GM18520 (cell line): ENCODE data around the gene SERINC1.

ENCODE experiments used
- ATAC-seq: cut with Tn5 transposase; IDR thresholded peaks from one replicate; pipeline ENCODE4 v1.9.1; 2021; ENCODE audit not compliant: unreplicated experiment

The SERINC1 gene

DNA sequence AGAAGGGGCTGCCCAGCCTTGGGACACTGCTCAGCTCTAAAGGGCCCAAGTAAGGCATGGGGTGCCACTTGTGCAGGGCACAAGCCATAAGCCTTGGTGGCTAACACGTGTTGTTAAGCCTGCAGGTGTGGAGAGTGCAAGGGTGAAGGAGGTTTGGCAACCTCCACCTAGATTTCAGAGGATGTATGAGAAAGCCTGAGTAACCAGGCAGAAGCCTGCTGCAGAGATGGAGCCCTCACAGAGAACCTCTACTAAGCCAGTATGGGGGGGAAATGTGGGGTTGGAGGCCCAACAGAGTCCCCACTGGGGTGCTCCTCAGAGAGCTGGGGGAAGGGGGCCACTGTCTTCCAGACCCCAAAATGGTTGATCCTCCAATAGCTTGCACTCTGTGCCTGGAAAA is 32.6 kb downstream of the SERINC1 start:
- ATAC-seq: no peak

DNA sequence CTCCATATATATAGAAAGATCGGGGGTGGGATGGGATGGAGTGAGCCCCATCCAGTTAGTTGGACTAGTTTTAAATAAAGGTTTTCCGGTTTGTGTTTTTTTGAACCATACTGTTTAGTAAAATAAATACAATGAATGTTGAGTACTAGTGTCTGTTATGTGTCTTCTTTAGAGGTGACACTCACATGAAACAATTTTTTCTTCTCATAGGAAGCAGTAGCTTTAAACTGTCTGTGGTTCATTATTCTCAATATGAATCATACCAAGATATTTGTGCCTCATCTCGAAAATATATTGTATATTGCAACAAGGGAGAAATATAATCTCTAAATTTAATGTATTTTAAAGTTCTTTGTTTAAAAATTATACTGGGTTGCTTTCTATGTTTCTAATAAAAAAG is 38.8 kb downstream of the SERINC1 start:
- no peak for ATAC-seq

DNA sequence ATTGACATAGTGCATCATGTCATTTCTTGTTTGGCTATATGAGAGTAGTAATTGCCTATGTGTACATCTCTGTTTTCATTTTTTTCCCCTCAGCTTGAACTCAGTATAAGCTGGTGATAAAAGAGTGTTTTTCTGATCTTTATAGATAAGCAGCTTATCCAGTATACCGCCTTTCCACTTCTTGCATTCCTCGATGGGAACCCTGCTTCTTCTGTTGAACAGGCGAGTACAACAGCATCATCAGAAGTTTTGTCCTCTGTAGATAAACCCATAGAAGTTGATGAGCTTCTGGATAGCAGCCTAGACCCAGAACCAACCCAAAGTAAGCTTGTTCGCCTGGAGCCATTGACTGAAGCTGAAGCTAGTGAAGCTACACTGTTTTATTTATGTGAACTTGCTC is 39.8 kb downstream of the SERINC1 start:
- ATAC-seq: no peak

DNA sequence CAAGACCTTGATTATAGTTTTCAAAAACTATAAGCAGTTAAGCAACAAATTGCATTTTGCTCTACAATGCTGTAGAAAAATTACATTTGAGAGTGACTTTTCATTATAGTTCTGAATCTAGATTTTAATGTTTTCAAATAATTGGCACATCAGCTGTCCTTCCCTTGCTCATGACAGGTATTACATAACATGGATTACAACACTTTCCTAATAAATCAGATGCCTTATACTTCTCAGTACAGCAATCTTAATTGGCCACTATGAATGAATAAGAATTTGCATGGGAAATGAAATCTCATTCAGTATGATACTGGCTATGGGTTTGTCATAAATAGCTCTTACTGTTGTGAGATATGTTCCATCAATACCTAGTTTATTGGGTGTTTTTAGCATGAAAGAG is 42.3 kb downstream of the SERINC1 start:
- ATAC-seq: no peak

DNA sequence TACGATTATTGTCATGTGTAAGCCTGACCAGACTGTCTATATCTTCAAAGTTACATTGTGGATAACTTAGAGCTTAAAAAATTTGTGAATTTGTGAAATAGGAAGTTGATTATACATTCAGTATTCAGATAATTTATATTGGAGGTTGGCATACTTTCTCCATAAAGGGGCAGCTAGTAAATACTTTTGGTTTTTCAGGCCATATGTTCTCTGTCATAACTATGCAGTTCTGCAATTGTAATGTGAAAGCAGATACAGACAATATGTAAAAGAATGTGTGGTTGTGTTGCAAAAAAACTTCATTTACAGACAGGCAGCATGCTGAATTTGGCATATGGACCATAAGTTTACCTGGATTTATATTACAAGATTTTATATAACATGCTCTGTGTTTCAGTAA is 42.8 kb downstream of the SERINC1 start:
- ATAC-seq: no peak

DNA sequence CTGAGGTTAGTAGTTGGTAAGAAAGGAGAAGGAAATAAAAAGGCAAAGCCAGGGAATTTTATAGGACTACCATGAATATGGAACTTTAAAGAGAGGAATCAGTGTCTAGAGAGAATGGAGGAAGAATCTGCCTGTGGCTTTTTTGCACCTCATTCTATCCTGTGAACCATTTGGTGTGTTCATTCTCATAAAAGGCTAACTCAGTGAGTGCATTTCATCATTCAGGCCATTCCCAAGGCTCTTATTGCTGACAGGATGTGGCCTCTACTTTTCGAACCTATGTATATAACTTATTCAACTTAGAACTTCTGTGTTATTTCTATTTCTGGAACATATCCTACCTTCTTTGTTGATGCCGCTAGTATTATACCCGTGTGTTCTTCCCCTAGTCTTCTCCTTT is 45.0 kb downstream of the SERINC1 start:
- ATAC-seq: no peak

DNA sequence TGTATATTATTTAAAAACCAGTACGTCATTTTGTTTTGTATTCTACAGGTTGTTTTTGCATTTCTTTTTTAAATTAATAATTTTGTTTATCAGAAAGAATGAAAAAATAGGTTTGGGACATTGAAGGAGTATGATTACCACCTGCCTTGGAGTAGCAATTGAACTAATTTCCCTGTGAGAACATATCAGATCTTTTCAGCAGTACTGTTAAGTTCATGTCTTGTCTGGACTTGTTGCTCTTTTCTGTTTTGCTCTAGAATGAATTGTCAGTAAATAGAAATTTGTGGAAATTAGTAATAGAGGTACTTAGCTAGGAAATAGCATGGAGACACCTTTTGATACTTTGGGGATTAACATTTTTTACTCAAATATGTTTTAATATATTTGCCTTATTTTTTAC is 47.9 kb downstream of the SERINC1 start:
- ATAC-seq: no peak

DNA sequence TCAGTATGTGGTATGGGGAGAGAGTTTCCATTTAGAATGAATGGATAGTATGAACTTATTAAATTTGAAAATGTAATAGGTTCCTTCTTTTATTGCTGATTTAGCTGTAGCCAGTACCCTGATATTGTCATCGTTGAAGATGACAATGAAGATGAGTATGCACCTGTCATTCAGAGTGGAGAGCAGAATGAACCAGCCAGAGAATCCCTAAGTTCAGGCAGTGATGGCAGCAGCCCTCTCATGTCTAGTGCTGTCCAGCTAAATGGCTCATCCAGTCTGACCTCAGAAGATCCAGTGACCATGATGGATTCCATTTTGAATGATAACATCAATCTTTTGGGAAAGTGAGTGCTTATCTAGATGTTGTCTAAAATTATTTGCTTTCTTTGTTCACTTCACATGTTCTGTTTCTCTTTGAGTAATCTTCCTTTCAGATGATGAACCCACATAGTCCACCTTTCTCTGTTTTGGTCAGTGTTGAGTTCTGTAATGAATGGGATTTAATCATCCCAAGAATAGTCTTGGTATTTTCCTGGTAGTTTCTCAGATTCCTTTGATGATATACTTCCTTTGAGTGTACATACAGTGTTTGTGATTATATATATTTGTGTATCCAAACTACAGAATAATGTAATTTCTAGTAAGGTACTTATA is 48.9 kb downstream of the SERINC1 start:
- ATAC-seq: peak; percentile 92

DNA sequence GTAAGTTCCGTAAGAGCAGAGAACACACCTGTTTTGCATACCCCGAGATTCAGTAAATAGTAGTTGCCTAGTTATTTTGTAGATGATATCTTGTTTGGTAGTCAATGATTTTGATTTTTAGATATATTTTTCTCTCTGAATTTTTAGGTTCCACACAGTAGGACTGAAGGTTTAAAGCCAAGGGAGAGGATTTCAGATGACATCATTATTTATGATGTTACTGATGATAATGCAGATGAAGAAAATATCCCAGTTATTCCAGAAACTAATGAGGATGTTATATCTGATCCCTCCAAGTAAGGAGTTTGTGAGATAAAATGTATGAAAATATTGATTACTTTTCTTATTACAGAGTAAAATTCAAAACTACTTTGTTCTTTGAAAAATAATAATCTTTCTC is 49.6 kb downstream of the SERINC1 start:
- no peak for ATAC-seq

DNA sequence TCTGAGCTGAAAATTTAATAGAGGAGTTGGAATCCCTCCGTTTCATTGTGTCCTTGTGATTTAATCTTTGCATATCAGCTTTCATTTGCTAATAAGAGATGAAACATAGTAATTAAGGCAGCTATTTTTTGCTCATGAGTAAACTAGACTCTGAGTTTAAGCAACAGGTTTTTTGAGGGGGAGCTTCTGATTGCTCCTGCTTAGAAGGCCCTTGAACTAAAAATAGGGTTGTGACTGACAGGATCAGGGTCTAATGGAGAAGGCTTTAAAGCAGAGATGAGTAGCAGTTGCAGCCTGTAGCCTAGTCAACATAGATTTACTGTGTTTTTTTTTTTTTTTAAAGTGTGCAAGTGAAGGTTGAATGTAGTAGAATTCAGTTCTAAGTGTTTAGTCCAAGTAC is 54.8 kb downstream of the SERINC1 start:
- no peak for ATAC-seq

DNA sequence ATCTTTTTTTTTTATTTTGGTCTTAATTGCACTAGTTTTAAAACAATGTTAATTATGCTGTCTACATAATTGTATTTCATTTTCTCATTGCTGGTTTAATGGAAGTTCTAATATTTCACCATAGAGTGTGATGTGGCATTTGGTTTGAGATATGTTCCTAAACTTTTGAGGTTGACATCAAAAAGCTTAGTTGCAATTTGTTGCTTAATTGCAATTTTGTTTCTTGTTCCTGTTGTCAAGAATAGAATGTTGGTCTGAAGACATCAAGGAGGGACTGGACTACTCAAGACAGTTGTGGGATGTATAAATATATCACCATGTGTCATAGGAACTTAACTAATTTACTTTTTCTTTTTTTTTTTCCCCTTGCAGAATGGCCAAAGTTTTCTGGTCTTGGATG is 59.6 kb downstream of the SERINC1 start:
- ATAC-seq: no peak

DNA sequence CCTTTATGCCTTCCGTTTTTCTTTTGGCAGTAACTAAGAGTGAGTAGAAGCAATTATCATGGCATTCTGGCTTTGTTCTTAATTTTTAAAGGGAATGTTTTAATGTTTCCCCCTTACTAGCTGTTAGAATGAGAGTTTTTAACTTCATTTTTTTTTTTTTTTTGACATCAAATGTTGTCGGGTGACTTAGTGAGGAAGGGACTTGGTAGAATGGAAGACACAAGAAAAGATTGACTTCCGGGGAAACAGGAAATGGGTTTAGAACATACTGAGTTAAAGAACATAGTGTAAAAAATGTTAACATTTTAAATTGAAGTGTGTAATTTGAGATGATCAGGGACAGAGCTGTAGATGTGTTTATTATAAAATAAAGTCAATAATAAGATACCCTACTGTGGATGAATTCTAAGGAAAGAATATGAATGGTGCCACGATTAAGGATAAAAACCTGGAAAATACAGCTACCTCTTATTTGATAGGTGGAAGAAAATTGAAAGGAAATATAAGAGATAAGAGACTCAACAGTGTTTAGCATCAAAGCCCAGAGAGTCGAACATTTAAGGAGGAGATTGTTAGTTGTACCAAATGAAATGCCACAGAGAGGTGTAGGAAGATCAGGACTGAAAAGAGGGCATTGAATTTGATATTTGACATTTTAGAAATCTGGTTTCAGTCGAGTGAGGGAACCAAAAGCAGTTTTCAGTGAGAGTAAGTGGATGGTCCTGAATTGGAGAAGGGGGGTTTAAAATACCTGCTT is 62.7 kb downstream of the SERINC1 start:
- ATAC-seq: no peak

DNA sequence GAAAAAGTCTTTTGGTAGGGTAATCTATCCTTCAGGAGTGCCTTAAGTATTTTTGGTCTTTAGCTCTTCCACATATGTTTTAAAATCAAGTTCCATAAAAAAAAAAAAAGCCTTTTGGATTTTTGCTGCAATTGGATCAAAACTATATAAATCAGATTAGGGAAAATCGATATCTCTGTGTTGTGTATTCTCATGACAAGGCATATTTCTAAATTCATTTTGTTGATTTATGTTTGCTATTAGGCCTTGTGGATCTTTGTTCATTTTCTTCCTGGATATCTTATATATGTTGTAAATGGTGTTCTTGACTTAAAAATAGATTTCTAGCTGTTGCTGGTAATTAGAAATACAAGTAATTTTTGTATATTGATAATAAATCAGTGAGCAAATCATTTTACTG is 63.4 kb downstream of the SERINC1 start:
- ATAC-seq: no peak

DNA sequence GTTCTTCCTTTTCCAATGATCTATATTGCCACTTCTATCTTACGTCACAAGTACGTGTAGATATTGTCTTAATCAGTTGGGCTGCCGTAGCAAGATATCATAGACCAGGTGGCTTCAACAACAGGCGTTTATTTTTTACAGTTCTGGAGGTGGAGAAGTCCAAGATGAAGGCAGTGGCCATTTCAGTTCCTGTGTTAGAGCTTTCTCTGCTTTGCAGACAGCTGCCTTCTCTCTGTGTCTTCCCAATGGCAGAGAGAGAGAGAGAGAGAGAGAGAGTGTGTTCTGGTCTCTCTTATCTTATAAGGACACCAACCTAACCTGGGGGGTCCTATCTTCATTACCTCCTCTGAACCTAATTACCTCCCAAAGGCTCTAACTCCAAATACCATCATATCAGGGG is 63.9 kb downstream of the SERINC1 start:
- ATAC-seq: no peak

DNA sequence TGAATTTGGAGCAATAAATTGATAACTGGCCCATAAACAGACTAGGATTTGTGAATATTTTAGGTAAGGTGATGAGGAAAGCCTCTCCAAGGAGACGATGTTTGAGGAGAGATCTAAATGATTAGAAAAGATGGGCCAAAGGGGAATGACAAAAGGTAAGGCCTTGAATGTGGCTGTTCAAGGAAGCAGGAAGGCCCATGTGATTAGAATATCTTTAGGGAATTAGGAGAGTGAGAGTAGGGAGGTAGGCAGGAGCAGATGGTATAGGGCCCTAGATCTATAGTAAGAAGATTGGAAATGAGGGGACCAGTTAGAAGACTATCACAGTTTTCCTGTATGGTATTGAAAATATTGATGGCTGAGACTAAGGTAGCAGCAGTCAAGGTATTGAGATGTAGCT is 65.4 kb downstream of the SERINC1 start:
- ATAC-seq: no peak

DNA sequence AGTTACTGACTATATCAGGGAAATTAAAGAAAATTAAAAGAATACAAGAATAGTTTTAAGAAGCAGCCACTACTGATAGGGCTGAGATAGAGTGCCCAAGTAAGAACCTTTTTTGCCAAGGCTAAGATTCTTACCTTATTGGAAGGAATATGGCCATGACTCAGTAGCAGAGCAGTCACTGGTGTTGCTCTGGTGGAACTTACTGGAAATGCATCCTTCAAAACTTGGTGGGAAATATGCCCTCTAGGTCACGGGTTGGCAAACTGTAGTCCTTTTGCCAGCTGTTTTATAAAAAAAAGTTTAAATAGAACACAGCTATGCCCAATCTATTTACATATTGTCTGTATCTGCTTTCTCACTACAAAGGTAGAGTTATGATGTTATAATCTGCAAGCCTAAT is 66.2 kb downstream of the SERINC1 start:
- no peak for ATAC-seq

DNA sequence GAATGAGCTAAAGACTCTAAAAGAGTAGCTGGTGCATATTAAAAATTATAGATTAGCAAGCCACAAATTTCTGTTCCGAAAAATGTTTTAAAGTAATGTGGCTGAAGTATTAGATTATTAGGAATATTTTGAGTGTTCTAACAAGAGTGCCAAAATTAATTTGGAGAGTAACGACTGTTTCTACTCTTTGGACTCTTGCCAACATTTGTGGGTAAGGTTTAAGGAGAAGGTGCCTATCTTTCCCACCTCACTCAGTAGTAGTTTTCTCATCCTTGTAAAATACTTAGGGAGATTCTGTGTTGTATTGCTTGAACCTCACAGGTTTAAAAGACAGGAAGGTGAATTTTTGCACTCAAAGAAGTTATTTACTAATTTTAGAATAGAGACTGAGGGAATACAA is 67.2 kb downstream of the SERINC1 start:
- no peak for ATAC-seq

DNA sequence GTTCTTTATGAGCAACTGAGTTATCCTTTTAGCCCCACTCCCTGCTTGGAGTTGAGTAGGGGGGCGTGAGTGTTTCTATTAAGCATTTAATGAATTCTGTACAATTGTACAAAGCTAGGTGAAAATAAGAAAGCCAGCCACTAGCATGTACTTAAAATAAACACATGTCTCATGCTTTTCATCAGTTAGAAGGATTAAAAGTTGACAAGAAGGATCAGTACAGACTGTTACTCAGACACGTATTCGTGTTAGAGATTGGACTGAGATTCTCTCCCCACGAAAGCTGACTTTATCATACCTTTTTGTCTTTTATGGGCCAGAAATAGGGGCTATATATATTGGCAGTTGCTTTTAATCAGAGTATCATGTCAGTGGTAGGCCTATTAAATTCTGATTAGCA is 70.5 kb downstream of the SERINC1 start:
- no peak for ATAC-seq

DNA sequence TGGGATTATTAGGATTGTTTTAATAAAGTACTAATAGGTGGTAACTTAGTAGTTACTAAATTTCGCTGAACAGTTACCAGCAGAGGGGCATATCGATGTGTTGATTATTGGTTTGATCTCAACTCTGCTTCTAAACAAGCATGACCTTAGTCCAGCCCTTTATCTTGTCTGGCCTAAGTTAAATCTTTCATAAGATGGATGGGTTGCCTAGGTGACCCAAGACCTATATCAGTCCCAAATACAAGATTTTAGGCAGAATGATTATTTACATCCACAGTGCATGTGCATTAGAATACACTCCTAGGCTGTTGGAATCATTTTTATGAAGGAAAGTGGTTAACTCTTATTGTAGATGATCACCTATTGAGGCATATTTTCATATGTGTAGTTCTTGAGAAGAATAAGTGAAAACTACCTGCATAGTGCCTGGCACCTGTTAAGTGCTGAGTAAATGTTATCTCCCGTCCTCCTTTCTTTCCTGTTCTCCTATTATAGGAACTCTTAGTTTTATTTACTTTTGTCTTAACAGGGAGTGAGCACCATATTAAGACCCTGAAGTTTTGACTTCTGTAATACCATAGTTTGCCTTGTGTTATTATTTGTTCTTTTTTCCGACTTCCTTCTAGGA is 71.0 kb downstream of the SERINC1 start:
- no peak for ATAC-seq

DNA sequence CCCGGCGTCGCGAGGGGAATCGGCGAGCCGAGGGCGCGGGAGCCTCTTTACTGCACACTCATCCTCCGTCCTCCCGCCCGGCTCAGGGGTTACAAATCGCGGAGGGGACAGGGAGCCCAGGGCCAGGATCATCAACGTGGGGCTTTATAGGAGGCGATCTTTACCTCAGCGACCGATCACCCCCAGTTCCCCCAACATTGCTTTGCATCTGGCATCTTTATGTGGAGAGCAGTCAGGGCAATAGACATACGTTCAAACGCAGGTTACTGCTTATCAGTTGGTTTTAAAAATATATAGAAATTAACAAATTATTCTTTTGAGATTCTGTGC is 71.5 kb downstream of the SERINC1 start:
- peak; percentile 1 for ATAC-seq

DNA sequence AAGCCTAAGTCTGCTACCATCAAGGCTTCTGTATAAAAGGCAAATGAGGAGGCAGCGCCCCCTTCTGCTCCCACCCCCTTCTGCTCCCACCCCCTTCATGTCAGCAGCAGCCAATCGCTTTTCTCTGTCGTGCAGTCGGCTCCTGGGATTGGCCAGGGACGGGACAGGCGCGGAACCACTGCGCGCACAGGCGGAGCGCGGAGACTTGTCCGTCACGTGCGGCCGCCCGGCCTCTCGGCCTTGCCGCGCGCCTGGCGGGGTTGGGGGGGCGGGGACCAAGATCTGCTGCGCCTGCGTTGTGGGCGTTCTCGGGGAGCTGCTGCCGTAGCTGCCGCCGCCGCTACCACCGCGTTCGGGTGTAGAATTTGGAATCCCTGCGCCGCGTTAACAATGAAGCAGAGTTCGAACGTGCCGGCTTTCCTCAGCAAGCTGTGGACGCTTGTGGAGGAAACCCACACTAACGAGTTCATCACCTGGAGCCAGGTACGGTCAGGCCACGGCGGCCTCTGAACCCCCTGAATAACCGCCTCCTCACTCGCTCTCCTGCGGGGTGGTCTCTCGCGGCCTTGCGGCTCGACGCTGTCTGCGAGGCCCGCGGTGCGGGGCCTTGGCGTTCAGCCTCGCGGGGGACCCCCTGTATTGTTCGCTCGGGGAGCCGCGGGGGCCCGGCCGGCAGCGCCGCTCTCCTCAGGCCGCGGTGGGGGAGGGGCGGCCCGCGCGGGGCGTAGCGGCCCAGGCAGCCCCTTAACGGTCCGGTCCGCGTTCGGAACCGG is 72.1 kb downstream of the SERINC1 start, which contains the start of gene HSF2:
Gene HSF2 (plus strand): TSS at position 305 of the 773 bp plus-strand sequence. CDS start 86 bp downstream, at position 391.
- peak; percentile 96 for ATAC-seq

DNA sequence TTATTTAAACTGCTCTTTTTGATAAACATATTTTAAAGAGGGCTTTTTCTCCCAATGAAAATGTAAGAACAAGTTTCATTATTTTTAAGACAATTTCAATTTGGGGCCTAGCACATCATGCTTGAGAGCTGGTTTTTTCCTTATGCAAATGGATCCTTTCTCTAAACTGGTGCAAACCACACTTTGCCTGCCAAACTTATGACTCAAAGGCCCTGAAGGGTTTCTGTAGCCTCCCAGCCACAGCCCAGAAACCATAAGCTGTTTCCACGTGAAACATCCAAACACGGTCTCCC is 72.6 kb downstream of the SERINC1 start:
- peak; percentile 16 for ATAC-seq
